Measurements from ENCODE around the gene NRG3.

DNA sequence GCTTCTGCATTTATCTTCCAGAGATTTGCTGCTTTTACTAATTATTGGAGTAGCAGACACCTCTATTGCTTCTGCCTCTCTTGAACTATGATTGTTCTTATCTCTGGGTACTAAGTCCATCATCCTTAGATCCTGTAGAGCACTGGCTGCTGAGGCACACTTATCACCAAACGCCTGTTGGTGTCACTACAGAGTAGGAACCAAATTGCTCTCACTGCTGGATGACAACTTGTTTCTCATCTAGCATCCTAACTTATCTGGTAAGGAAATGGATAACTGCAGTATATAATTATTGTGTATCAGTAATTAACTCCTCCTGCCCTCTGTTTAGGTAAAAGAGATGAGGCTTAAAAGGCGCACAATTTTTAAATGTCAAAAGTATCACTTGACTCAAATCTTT lies 1059.4 kb downstream of the NRG3 start:
- TF ChIP-seq, protein P1, sequence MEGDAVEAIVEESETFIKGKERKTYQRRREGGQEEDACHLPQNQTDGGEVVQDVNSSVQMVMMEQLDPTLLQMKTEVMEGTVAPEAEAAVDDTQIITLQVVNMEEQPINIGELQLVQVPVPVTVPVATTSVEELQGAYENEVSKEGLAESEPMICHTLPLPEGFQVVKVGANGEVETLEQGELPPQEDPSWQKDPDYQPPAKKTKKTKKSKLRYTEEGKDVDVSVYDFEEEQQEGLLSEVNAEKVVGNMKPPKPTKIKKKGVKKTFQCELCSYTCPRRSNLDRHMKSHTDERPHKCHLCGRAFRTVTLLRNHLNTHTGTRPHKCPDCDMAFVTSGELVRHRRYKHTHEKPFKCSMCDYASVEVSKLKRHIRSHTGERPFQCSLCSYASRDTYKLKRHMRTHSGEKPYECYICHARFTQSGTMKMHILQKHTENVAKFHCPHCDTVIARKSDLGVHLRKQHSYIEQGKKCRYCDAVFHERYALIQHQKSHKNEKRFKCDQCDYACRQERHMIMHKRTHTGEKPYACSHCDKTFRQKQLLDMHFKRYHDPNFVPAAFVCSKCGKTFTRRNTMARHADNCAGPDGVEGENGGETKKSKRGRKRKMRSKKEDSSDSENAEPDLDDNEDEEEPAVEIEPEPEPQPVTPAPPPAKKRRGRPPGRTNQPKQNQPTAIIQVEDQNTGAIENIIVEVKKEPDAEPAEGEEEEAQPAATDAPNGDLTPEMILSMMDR (IDR thresholded peaks at IDR 0.05), result no peak
- no peak for TF ChIP-seq POLR2A (IDR thresholded peaks at IDR 0.05)

Data from tibial nerve (tissue), 3 donors.